Measurements from ENCODE around the gene KCNMA1.
"Not testable (repeated sequence)": the region's sequence is repeated elsewhere in the genome, so short reads cannot be mapped to it uniquely, and the experiment has no call there.

Gene KCNMA1

DNA sequence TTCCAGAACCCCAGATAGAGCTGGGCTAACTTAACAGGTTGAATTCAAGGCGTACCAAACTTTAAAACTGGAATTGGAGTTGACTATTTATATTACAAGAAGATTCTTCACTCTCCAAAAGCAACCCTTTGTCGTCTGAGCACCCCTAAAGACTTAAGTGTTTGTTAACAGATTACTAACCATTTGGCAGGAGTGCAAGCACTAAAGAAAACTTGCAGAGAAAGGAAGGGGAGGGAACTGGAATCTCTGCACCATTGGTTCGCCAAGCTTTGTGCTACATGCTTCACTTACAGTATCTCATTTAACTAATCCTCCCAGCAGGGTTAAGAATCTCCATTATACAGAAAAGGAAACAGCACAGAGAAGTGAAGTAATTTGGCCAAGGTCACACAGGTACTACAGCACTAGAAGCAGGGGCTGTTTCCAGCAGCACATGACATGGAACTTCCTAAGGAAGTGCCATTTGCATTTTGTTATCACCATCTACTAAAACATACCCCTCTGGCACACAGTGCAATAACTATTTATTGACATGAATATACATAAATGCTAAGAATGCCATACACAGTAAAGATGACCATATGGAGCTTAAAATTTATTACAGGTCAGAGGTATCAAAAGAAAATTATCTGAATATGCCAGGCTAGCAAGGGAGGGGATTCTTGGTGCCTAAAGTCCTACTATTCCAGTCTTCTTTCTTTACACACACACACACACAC, 201.2 kb downstream of the KCNMA1 start:
- DNase-seq = no peak

DNA sequence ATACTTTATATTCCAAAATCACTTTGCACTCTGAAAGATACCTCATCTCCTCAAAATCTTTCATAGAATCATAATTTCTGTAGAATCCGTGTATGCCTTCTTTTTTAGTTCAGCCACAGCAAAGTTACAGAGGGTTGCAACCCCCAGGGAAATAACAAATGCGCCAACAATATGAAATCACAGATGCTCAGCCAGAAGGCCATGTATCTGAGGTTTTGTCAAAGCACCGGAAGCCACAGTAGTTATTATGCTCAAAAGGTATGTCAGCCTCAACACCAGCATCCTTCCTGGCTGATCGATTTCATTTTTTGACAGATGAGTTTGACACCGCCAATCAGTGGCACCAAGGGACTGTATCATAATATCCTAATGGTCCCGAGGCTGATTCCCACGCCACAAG, 204.1 kb downstream of the KCNMA1 start:
- no peak for DNase-seq

DNA sequence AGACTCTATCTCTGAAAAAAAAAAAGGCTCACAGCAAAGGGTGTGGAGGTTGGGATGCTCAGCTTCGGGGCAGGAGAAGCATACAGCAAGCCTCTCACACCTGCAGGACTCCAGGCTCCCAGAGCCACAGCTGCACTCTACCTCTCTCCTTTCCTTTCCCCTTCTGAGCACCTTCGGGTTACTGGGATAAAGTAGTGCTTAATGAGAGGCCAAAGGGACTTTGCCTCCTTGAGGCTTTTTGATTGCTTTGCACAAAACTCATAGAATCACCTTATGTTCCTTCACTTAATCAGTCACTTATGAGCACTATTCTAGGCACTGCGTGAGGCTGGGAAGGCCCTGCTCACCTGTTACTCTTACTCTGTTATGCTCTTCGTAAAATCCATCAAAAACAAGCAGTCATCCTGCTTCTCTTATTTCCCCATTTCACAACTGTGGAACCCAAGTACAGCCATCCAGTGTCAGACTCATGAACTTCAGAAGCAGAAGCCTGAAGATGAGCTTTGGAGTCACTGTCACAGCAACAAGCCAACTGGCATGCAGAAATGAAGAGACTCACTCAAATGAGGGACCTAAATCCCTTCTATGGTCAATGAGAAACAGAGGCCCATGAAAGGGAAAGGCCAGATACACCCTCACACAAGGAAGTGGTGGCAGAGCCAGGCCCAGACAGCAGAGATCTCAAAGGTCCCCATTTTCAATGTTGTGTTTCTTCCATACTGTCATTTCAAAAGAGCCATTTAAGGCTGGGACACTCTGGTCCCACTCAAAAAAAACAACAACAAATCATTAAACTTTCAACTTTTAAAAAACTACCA, 205.4 kb downstream of the KCNMA1 start:
- no peak for DNase-seq

DNA sequence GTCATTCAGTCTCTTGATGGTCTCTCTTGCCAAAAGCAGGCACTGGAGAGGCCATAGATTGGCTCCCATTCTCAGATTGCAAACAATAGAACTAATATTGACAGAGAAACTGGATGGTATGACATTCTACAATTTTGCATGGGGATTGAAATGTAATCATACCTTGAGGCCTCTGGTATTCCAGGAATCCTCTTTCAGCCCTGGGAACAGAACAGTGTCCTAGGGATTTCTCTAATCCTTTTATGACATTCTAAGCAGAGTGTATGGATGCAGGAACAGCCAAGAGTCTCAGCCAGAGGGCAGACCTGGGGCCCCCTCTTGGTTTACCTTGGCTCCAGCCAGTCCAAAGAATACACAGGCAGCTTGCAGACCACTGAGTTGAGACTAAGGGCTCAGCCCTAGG, 206.4 kb downstream of the KCNMA1 start:
- DNase-seq = no peak

DNA sequence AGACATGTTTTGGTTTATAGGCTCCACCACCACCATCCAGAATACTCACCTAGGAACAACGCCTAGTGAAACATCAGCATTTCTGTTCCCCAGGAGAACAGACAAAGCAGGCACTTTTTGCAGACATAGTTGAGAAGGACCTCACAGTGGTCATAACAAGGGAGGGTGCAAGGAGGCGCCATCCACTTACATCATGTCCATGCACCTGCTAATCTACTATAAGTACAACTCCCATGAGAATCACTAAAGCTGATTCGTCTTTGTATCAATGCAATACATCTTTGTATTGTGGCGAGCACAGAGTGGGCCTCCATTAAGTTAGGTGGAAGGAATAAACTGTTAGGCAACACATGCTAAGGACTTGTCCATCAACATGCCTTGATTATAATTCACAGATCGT, 207.1 kb downstream of the KCNMA1 start:
- DNase-seq = no peak

DNA sequence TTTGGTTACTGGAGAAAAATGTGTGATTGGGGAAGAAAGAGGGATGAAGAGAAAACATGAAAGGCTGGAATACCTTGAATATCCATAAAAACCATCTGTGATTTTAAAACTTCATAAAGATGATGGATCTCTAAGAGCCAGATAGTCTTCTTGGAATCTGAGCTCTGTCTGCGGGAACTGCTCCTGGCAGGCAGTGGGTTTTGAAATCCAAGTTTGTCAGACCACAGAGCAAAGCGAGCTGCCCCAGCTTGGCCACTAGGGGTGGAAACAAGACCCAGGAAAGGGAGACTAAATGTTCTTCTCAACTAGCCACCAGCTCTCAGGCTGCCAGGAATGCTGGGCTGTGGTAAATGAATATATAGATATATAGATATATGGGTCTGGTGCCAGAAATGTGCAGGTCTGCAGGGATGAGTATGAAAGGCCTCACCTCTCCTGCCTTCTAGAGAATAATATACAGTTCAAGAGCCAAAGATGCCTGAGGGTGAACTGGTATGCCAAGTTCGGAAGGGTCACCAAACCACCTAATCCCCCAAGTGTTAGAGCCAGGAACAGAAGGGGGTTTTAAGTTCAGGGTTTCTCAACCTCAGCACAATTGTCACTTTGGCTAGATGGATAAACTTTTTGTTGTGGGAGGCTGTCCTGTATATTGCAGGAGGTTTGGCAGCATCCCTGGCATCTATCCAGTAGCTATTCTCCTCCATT, 208.8 kb downstream of the KCNMA1 start:
- no peak for DNase-seq

DNA sequence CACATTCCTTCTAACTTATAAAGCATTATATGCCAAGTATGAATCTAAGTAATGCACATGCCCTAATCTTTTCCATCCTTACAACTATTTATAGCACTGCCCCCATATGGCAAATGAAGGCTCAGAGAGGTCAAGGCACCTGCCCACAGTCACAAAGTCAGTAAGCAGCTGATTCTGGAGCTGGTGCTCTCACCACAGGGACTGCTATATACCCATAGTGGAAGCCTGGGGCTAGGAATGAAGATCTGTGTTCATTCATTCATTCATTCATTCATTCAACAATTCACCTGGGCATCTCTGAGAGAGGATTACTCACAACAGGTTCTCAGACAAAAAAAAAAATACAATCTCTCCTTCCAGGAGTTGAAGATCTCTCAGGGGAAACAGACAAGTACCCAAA, 213.4 kb downstream of the KCNMA1 start:
- no peak for DNase-seq

DNA sequence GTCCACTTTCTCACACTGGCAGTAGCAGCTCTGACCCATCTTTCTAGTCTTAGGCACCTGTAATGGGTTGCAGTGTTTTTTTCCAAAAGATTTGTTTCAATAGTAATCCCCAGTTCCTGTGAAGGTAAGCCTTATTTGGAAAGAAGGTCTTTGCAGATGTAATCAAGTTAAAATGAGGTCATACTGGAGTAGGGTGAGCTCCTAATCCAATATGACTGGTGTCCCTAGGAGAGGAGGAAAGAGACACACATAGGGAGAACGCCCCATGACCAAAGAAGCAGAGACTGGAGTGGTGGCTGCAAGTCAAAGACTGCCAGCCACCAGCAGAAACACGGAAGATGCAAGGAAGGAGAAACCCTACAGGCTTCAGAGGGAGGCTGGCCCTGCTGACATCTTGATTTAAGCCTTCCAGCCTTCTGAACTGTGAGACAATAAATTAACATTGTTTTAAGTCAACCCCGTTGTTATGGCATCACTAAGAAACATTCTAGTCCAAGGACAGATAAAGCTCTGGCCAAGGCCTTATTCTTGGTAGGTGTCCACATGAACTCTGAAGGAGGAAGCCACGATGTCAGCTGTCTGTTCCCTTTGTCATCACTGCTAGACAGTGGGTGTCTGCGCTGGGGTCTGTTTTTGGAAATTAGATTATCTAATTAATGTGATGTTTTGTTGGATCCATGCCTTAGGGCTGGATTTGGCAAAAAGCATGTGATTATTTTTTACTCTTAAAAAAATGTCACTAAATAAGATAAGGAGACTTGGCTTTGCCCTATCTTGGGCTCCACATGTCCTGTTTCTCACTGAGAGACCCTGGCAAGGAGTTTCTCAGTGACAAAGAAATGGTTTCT, 214.9 kb downstream of the KCNMA1 start:
- DNase-seq = no peak

DNA sequence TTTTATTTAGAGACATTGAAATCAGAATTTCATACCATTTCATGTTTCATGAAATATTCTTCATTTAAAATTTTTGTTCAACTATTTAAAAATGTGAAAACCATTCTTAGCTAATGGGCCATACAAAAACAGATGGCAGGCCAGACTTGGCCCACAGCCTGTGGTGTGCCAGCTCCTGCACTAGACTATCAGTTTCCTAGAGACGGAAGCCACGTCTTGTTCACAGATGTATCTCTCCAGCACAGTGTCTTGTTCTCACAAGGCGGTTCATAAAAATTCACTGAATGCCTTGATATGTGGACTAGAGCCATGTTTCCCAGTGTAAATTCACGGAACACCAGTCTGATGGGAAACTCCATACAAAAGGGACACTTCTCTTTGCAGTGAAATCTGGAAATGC, 216.0 kb downstream of the KCNMA1 start:
- no peak for DNase-seq

DNA sequence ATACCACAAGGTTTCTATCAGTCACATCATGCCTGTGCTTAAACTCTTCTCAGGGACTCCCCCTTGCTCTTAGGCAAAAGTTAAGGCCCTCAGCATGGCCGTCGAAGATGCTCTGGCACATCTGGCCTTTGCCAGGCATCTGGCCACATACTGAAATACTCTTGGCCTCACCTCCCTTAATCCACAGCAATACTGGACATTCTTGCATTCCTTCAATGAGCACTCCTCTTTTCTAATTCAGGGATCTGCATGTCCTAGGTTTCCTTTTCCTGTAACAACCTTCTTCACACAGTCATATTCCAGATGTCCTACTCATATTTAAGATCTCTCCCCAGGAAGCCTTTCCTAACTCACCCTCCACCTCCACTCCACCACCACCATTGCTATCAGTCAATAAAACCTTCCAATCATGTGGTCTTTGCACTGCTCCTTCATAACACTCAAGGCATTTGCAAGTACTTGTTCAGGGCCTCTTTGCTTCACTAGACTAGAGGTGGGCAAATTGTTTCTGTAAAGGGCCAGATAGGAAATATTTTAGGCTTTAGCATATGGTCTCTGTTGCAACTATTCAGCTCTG, 216.6 kb downstream of the KCNMA1 start:
- no peak for DNase-seq

DNA sequence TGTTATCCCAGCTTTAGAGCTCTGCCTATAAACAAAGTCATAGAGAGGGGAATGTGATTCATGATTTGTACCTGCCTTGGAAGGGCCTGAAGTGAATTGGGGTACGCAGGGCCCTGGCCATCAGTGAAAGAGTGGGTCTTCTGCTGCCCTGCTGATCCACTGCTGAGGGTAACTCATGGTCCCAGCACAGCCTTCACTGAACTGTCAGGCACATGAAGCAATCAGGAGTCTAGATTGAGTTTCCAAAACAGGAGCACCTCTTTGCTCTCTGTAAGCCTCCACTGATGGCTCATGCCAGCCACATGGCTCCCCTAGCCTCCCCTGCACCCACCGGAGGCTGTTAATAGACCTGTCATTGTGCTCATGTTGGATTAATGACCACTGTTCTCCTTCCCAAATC, 217.6 kb downstream of the KCNMA1 start:
- no peak for DNase-seq

DNA sequence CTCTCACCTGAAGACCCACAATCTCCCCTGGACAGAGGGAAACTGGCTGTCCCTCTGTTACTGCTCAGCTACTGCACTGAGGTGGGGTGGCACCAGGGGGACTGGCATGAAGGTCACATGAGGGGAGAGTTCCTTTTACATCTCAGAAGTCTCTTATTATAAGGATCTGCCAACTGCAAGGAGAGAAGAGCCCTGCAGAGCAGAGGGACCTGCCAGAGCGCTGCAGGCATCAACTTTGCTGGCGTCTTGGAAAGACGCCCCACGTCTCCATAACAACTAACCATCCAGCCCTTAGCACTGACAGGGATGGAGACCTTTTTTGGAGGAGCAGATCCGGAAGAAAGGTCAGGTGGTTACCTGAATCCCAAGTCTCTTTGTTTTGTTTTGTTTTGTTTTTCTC, 218.6 kb downstream of the KCNMA1 start:
- no peak for DNase-seq

DNA sequence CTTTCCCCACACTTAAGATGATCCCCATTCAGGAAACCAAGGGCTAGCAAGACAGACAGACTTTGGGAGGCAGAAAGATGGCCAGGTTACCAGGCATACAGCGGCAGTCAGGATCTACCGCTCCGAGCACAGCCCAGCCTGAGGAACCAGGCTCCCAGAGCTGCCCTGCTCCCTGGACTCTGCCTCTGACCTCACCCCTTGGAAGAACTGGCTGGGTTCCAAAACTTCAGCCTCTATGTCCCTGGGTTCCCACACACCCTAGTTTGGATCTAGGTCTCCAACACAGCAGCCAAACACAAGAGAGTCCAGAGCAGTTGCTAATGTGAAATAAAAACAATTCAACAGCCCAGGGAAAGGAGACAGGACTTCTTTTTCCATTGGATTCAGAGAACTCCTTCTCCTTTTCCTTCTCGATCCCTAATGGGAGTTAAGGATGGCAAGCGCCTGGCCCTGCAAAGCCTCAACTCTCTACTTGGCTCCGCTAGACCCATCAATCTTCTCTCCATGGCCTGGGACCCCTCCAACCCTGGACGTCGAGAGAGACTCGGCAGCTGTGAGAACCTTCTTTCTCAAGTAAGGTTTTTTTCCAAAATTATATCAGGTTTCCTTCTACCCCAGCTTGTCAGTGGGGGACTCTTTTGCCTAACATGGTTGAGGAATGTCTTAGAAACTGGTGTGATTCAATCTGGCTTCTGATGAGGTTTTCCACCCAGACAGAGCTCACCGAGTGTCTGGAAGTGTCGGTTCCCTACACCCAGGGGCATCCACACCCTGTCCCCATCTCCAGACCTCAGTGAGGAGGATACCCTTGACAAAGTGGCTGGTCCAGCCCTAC, 219.6 kb downstream of the KCNMA1 start:
- DNase-seq = no peak

DNA sequence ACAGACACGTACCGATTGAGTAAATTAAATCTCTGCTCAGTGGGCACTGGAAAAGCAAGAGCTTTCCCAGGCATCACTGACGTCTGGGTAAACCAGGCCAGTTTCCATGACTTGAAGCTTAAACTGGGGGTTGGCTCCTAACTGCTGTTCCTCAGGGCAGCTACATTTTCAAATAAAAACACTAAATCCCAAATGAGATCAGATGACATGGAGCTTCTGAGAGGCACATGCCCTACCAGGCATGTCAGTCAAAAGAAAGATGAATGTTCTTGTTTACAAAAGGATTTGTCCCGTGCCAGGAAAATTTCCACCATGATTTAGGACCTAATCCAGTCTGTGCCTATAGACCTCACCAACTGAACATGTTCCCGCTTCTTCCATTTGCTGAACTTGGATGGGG, 220.2 kb downstream of the KCNMA1 start:
- DNase-seq = no peak

DNA sequence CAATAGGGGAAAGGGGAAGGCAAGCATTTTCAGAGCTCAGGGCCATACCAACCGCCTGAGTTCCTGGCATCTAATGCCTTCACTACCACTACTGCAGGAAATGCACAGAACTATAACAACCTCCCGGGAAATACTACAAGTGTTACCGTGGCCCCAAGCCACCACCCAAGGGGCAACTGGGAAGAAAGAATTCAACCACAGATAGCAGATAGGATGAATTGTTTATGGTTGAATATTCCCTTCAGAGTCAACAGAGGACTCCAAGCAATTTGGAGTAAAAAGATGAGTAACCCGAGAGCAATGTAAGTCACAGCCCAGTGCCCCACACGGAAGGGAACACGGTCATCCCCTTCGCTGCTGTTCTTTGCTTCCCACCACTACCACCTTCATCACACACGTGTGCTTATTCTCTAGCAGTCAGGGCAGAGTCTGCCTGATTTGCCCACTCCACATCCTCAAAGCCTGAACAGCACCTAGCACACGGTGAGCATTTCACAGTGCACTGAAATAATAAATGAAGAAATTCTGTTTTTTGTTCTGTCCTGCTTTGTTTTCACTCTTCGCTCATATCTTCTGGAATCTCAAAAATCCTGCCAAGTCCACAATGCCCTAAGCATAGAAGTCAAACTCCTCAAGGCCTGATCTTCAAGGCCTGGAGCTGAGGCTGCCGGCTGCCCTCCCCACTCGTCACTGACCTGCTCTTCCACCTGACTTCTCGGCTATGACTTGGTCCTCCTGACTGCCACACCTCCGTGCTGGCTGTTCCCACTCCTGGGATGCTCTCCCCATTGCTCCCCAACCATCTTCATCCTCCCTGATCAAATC, 221.1 kb downstream of the KCNMA1 start:
- DNase-seq = no peak

DNA sequence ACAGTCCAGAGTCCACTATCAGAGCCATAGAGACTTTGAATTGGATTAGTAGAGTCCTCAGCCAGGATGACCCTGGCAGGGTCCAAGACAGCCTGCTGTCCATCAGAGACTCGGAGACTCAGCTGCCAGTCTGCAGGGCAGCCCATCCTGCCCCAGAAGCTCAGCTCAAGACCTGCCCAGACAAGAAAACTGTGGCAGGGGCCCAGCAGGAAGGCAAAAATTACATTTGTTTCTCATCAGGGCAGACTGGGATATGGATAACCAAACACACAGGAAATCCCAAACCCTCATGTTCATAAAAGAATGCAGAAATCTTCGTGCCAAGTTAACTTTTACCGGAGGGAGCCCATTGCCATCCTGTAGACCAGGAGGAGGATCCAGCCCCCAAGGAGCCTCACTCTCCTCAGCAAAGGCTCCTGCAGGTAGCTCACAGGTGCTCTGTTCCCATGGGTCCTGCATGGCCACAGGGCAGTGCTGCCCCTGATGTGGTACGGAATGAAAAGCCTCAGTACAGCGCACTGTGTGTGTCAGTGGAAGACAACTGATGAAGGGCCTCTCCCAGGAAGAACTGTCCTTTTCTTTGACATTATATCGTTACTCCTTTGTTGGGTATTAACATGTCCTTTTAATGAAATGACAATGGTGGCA, 222.2 kb downstream of the KCNMA1 start:
- DNase-seq = no peak

DNA sequence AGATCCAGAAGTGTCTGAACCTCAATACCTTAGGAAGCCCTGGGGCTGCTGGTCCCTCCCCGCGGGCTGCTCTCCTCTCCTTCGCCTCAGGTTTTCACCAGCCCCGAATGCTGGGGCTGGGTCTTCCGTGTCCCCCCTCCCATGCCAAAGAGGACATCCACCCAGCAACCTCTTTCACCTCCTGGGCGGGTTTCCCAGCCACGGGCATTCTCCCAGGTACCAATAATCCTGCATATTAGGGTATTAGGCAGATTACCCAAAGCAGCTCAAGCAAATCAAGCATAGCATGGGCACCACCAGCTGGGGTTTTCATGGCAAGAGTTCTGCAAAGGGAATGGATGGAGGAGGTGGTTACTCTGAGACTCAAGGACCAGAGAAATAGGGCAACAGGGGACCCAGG, 224.4 kb downstream of the KCNMA1 start:
- DNase-seq = no peak

DNA sequence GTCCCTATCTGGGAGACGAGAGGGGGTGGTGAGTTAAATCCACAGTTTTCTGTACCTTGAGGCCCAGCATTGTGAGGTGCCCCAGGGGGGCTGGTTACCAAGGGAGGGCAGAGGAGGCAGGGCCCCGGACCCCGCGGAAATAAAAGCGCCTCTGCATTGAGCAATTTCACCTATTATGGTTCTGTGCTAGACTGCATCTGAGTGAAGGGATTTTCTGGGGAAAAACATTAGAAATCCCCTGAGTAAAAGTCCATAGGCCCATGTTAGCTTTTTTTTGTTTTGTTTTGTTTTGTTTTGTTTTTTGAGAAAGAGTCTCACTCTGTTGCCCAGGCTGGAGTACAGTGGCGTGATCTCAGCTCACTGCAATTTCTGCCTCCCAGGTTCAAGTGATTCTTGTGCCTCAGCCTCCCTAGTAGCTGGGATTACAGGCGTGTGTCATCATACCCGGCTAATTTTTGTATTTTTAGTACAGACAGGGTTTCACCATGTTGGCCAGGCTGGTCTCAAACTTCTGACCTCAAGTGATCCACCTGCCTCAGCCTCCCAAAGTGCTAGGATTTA, 225.0 kb downstream of the KCNMA1 start:
- not testable (repeated sequence) for DNase-seq

DNA sequence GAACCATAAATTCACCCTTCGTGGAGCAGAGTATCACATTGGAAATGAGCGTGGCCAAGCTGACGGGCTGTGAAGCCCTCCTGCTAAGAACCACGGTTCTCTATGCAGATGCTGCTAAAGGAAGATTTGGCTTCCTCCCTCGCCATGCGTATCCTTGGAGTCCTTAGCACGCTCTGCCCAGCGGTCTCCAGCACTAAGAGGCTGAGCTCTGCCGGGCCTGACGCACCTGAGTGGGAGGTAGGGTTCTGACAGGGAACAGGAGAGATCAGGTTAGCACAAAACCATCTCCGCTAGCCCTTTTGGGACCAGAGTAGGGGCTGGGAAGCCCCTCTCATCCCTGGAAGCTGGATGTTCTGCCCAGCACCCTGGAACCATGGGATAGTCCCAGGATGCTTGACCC, 225.8 kb downstream of the KCNMA1 start:
- DNase-seq = no peak

DNA sequence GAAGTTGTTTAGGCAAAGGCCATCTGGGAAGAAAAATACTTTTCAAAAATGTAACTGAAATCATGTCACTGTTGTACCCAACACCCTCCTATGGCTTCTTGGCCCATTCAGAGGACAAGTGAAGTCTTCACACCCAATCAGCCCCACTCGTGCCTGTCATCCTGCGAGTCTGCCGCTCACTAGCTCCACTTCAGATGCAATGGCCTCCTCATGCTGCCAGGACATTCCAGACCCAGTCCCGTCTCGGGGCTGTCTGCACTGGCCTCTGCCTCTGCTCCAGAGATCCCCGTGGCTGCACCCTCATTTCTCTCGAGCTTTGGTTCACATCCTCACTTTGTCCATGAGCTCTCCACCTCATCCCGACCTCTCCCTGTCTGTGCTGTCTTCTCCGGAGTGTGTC, 227.1 kb downstream of the KCNMA1 start:
- no peak for DNase-seq

All from stimulated activated CD4-positive, alpha-beta T cell treated with anti-CD3 and anti-CD28 coated beads, Interleukin-2, amount 100 ng/mL, for 48 hours (primary cell).